GM12878 (cell line): ENCODE results near the gene ZNF334. TPM values are rescaled to one million over a fixed set of nuclear protein-coding genes. Genes with fewer than 3 reads are reported as not detected.

Experiments used
- ATAC-seq: fragments of 200-7000 bp; cut with Tn5 transposase; 3 replicates; pipeline ENCODE4 v1.9.1; 2020; ENCODE audit warnings: mild to moderate bottlenecking, moderate library complexity
- BruUV-seq: library from RNA; stranded (reverse); fragments of 400-500 nt; replicated peaks from 2 replicates; lab custom pipeline; 2021; lab: Mats Ljungman, UMichigan
- CTCF ChIA-PET: fragments of 300-600 bp; sonication (Branson Sonifier 250); formaldehyde crosslinking; extraction: SDS; loops from one replicate; lab custom pipeline; 2021; ENCODE audit warnings: inconsistent platforms; lab: Yijun Ruan, JAX
- POLR2A ChIA-PET: fragments of 350-600 bp; formaldehyde crosslinking; extraction: SDS; loops from one replicate; lab custom pipeline; 2021; ENCODE audit warnings: inconsistent platforms; lab: Charles Lee
- RAD21 ChIA-PET: fragments of 300-600 bp; sonication (Branson Sonifier 250); formaldehyde crosslinking; loops from one replicate; lab custom pipeline; 2023; ENCODE audit warnings: antibody characterized with exemption; ENCODE audit not compliant: unreplicated experiment; lab: Charles Lee
- SMC1A ChIA-PET: fragments of 300-600 bp; sonication (Branson Sonifier 250); formaldehyde crosslinking; loops from one replicate; lab custom pipeline; 2023; ENCODE audit not compliant: unreplicated experiment, uncharacterized antibody; lab: Charles Lee
- DNase-seq: peaks from one replicate; pipeline ENCODE4 v3.0.0-alpha.2; 2011; ENCODE audit warnings: low read depth, low spot score
- FAIRE-seq: peaks from 3 replicates; lab custom pipeline; 2011; peaks lifted over from hg19 to GRCh38; lab: Jason Lieb, UNC
- H2AFZ ChIP-seq: 2 replicates; pipeline ENCODE4 v1.6.0; 2011; ENCODE audit warnings: low read depth, low read length, control low read depth; ENCODE audit not compliant: control insufficient read depth
- H3K27ac ChIP-seq: 2 replicates; pipeline ENCODE4 v1.5.1; 2011; ENCODE audit warnings: control low read depth; ENCODE audit not compliant: control insufficient read depth, insufficient read depth
- H3K27me3 ChIP-seq, 2 experiments: replicated peaks in 1 of 2; 2 replicates each; pipeline versions ENCODE4 v1.6.0 to v1.6.1; 2011; ENCODE audit warnings: low read length in 1 of 2; ENCODE audit not compliant: control insufficient read depth in 2 of 2, insufficient read depth in 2 of 2
- H3K36me3 ChIP-seq, 2 experiments: 2 replicates each; pipeline ENCODE4 v1.5.1; 2011; ENCODE audit warnings: low read length in 1 of 2; ENCODE audit not compliant: control insufficient read depth in 2 of 2, insufficient read depth in 2 of 2
- H3K4me1 ChIP-seq: 2 replicates; pipeline ENCODE4 v1.6.1; 2011; ENCODE audit warnings: mild to moderate bottlenecking, low read length, moderate library complexity, mixed read lengths; ENCODE audit not compliant: control insufficient read depth, insufficient read depth
- H3K4me2 ChIP-seq: 2 replicates; pipeline ENCODE4 v1.6.0; 2011; ENCODE audit warnings: control low read depth; ENCODE audit not compliant: control insufficient read depth, insufficient read depth
- H3K4me3 ChIP-seq: fragments of 200-600 bp; sonication (generic); 2 replicates; pipeline ENCODE4 v1.5.1; 2016
- H3K79me2 ChIP-seq: 2 replicates; pipeline ENCODE4 v1.6.0; 2011; ENCODE audit warnings: low read length; ENCODE audit not compliant: control insufficient read depth, insufficient read depth
- H3K9ac ChIP-seq: 2 replicates; pipeline ENCODE4 v1.8.0; 2011; ENCODE audit warnings: low read length, control low read depth, mixed read lengths; ENCODE audit not compliant: control insufficient read depth, insufficient read depth
- H3K9me3 ChIP-seq: replicated peaks from 3 replicates; pipeline ENCODE4 v1.5.1; 2011; ENCODE audit warnings: mild to moderate bottlenecking, low read length; ENCODE audit not compliant: control insufficient read depth, insufficient read depth
- H4K20me1 ChIP-seq: 2 replicates; pipeline ENCODE4 v1.6.0; 2011; ENCODE audit not compliant: control insufficient read depth, insufficient read depth
- ESRRA ChIP-seq: IDR thresholded peaks from 2 replicates; pipeline ENCODE4 v1.6.1; 2012; ENCODE audit warnings: mild to moderate bottlenecking, low read length, improper control_type of control experiment
- GATAD2B ChIP-seq: fragments of 450-650 bp; conservative IDR thresholded peaks from 2 replicates; pipeline ENCODE4 v1.6.1; 2017; ENCODE audit warnings: low read depth, mild to moderate bottlenecking, moderate library complexity
- HSF1 ChIP-seq: fragments of 150-350 bp; IDR thresholded peaks from 2 replicates; pipeline ENCODE4 v1.6.1; 2014; ENCODE audit warnings: mild to moderate bottlenecking, low read depth, low read length
- JUNB ChIP-seq: IDR thresholded peaks from 2 replicates; pipeline ENCODE4 v1.6.1; 2016; ENCODE audit warnings: antibody characterized with exemption, mild to moderate bottlenecking
- MTA3 ChIP-seq: IDR thresholded peaks from 2 replicates; pipeline ENCODE4 v1.6.1; 2012; ENCODE audit warnings: low read length, inconsistent platforms, borderline replicate concordance
- SIN3A ChIP-seq: IDR thresholded peaks from 2 replicates; pipeline ENCODE4 v1.6.1; 2012; ENCODE audit warnings: low read depth, low read length, improper control_type of control experiment
- TBL1XR1 ChIP-seq: IDR thresholded peaks from 2 replicates; pipeline ENCODE4 v1.6.1; 2012; ENCODE audit warnings: low read depth, low read length, improper control_type of control experiment
- ZZZ3 ChIP-seq: IDR thresholded peaks from 2 replicates; pipeline ENCODE4 v1.6.1; 2011; ENCODE audit warnings: low read depth; ENCODE audit not compliant: control insufficient read depth, insufficient read length
- WGBS: methylation state at CpG from one replicate; pipeline ENCODE4 v1.1.6; 2016; ENCODE audit warnings: low lambda C conversion rate; ENCODE audit not compliant: insufficient replicate concordance, insufficient coverage; ENCODE audit errors: missing lambda C conversion rate; 5-methylcytosine and 5-hydroxymethylcytosine counted together
- in situ Hi-C: fragments of 300-500 bp; cut with MboI; formaldehyde crosslinking; loops from 9 replicates; pipeline ENCODE4 v1.14.3; 2018; ENCODE audit warnings: mixed read lengths
- intact Hi-C: fragments of 100-400 bp; cut with micrococcal nuclease; formaldehyde crosslinking; loops from one replicate; pipeline ENCODE4 v1.14.2; 2022; ENCODE audit not compliant: unreplicated experiment
- polyA plus RNA-seq, 11 experiments: library from polyadenylated mRNA; depleted of rRNA in 4 of 11; unstranded in 6 of 11; stranded (reverse) in 5 of 11; fragments of >200 nt; fragmentation: Nextera tagmentation in 4 of 11; fragmentation: Illumina TruSeq in 1 of 11; extraction: Ambion mirVana in 4 of 11; extraction: Trizol in 1 of 11; gene quantifications; 1 replicate in 1 of 11; 2 replicates in 10 of 11; pipeline versions ENCODE4 v1.2.1 to v1.2.3, GENCODE V29; 2011 to 2016; ENCODE audit warnings: inconsistent platforms in 2 of 11, missing spikeins in 2 of 11, low read depth in 1 of 11
- total RNA-seq, 4 experiments: library from RNA; depleted of rRNA in 3 of 4; stranded (reverse); fragments of >200 nt in 3 of 4; fragmentation: Illumina TruSeq in 1 of 4; extraction: Trizol in 1 of 4; gene quantifications; 2 replicates each; pipeline versions ENCODE4 v1.2.1 to v1.2.3, GENCODE V29; 2013 to 2021

The ZNF334 gene
- total and polyA plus RNA-seq, 10 of the 15 experiments (the other 5 are each of a cell fraction or from before 2014, with no cell fraction given): 0.08 to 2.0 (median 1.2) TPM

- 60% methylated on average over 5 of the region's 5 CpGs for WGBS
- no peaks in the 10 kb centered on the region for H4K20me1 ChIP-seq
- ATAC-seq (no peak; the same call in 2 of the 3 replicates), DNase-seq (no peak), FAIRE-seq (no peak)
- H3K27me3 ChIP-seq: no peaks in the 10 kb centered on the region
- intact Hi-C loops: no loop called here
- no peaks in the 10 kb centered on the region for H3K36me3 ChIP-seq
- no peak overlapping the region for H3K4me3 ChIP-seq
- RAD21 ChIA-PET: no interaction called here
- H3K79me2 ChIP-seq: no peaks in the 10 kb centered on the region
- H3K9me3 ChIP-seq: no peaks in the 10 kb centered on the region
- SMC1A ChIA-PET: interaction anchor here (1.0 to 2.7 kb wide), 2 partner anchors 10 to 14 kb away, joined by 4 to 10 read pairs; no protein-coding TSS in a partner anchor
- POLR2A ChIA-PET: no interaction called here
- CTCF ChIA-PET: interaction anchor here (1.0 to 1.6 kb wide), 5 partner anchors 8 to 128 kb away, joined by 3 to 11 read pairs (median 3); partner anchors contain the start of gene OCSTAMP
- TF ChIP-seq JUNB (no peak), ESRRA (no peak), HSF1 (no peak), SIN3A (no peak), ZZZ3 (no peak), TBL1XR1 (no peak), GATAD2B (no peak), MTA3 (no peak)
- no peak overlapping the region for H2AFZ ChIP-seq
- in situ Hi-C loops: loop anchor here (10.0 kb wide), 1 partner anchor 126 kb away; the partner anchor contains the start of gene TP53RK
- H3K4me1 ChIP-seq: peaks cover 29% of the 10 kb centered on the region
- BruUV-seq: no TSS peak
- H3K9ac ChIP-seq: no peak overlapping the region
- H3K27ac ChIP-seq: no peak overlapping the region
- no peak overlapping the region for H3K4me2 ChIP-seq
These were observed 45.2 kb upstream of the ZNF334 start for GRCh38 chr20:46558511-46558959.
